HG03575 (cell line): ENCODE results near the gene TMEM248.
"Not testable (repeated sequence)": the region's sequence is repeated elsewhere in the genome, so short reads cannot be mapped to it uniquely, and the experiment has no call there.

Source experiments
- ATAC-seq: cut with Tn5 transposase; IDR thresholded peaks from one replicate; pipeline ENCODE4 v1.9.1; 2021; ENCODE audit not compliant: unreplicated experiment, insufficient number of reproducible peaks, low FRiP score; ENCODE audit errors: extremely low read depth

TMEM248 gene

DNA sequence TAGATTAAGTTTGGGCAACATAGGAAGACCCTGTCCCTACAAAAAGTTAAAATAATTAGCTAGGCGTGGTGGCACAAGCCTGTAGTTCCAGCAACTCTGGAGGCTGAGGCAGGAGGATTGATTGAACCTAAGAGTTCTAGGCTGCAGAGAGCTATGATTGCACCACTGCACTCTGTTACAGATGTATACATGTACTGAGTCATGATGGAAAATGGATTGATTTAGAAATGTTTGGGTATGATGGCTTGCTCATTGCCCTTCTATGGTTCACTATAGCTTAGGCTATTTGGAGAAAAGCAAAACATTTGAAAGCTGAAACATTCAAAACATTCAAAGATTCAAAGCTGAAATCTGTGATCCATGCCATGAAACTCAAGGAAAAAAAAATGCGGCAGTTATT is 58.0 kb downstream of the TMEM248 start:
- not testable (repeated sequence) for ATAC-seq

DNA sequence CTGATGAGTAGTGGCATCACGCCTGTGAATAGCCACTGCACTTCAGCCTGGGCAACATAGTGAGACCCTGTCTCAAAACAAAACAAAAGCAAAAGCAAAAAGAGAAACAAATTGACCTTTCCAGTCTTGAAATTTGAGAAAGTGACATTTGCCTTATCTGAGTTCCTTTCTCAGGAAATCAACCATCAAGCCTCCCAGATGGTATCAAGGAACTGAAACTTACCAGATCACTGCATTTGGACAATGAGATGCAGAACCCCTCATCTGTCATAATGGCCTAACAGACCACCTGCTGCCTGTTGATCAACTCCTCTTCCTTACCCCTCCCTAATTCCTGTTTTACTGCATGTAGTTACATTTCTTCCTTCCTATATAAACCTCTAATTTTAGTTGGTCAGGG is 59.3 kb downstream of the TMEM248 start:
- ATAC-seq: not testable (repeated sequence)

DNA sequence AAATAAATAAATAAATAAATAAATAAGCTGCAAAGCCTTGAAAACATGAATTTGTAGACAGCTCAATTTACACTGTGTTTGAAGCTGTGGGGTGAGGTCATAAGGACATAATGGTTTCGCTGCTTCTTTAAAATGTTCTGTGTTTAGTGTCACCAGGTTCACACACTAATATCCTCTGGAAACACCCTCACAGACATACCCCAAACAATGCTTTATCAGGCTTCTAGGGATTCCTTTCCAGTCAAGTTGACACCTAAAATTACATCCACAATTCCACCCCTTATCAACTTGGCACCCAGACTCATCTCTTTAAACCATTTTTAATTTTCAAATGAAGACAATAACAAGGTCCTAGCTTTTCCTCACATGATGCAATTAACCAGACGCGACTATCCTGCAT is 68.5 kb downstream of the TMEM248 start:
- ATAC-seq: not testable (repeated sequence)

DNA sequence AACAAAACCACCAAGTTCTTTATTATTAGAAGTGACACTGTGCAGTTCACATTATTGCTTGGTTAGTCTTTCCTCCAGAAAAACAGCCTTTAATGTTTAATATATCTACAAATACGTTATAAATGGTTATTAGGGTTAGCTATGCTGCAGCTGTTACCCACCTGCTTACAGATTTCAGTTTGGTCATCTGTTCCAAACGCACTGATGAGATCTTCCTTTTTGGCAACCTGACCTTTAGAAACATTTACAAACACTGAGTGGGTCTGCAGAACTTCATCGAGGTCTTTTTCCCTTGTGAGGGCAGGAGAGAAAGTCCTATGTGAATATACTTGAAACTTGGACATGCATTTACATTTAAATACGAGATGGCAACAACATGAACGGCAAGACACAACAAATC is 73.0 kb downstream of the TMEM248 start:
- ATAC-seq: not testable (repeated sequence)

DNA sequence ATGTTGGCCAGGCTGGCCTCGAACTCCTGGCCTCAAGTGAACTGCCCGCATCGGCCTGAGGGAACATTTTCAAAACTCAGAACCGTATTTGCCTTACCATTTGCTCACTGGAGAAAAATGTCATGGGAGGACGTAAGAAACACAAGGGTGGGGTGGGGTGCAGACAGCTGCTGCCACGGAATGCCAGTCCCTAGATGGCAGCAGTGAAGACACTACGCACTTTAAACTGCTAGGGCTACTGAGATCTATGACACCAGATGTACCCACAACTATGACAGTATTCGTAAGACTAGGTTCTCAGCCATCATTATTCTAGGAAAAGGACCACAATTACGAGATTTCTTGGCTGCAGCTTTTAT is 73.6 kb downstream of the TMEM248 start:
- ATAC-seq: not testable (repeated sequence)

DNA sequence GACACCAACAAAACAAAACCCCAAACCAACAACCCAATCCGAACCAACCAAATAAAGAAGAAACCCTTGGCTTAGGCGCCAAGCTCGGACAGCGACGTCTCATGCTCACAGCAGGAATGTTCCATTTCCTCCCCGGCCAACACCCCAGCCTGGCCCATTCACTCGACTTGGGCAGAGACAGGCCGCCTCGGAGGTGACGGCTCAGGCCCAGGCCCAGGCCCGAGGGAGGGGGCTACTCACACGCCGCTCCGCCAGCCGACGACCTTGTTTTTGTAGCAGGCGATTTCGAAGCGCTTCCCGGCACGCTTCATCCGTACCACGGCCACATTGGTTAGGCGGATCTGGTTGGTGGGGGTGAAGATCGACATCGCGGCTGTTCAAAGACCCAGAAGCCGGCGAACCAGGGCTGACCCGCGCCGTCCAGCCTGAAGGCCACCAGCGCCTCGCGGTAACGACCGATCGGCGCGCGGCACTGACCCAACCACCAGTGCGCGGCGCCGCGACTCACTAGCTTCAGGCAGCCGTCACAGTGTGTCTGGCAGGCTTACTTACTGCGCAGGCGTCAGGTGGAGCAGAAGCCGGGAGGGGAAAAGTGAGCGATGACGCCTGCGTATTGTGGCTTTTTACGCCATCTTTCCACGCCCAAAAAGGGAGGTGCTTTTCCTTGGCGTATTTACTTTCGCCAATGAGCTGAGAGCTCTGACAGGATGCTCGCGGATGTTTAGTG is 74.2 kb downstream of the TMEM248 start, which contains the start of gene SBDS:
Gene SBDS, minus strand, starts transcription at position 537 of the 727 bp plus-strand sequence. Its CDS starts 169 bp downstream, at position 368.
- peak; percentile 32 for ATAC-seq

DNA sequence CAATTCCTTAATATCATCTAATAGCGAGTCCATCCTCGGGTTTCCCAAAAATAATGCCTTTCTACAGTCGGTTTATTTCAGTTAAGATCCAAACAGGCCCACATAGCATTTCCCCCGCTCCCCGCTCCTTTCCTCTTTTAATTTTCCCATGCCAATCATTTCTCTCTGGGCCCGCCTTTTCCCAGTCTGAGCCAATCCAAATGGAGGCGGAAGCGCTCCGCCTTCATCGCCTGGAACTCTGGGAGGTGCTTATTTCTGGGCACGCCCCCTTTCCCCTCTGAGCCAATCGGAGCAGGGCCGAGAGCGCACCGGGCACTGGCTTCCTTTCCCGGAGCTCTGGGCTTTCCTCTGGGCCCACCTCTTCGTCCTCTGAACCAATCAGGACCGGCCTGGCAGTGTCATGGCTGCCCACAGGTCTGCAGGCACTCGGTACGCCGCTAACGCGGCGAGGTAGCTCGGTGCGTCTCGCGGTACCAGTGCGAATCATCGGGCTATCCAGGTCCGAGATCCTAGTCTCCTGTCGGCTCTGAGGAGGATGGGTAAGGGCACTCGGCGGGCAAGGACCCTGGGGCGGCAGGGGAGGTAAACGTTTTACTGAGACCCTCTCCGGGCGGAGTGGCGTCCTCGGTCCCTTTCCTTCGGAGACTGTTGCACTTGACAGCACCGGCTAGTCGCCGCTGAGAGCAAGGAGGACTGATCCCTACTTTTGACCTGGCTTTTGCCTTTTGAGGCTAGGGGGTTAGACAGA is 75.6 kb downstream of the TMEM248 start, which contains the start of gene TYW1:
Gene TYW1, plus strand, starts transcription at position 390 of the 748 bp plus-strand sequence. Its CDS starts 146 bp downstream, at position 536.
- peak; percentile 75 for ATAC-seq

DNA sequence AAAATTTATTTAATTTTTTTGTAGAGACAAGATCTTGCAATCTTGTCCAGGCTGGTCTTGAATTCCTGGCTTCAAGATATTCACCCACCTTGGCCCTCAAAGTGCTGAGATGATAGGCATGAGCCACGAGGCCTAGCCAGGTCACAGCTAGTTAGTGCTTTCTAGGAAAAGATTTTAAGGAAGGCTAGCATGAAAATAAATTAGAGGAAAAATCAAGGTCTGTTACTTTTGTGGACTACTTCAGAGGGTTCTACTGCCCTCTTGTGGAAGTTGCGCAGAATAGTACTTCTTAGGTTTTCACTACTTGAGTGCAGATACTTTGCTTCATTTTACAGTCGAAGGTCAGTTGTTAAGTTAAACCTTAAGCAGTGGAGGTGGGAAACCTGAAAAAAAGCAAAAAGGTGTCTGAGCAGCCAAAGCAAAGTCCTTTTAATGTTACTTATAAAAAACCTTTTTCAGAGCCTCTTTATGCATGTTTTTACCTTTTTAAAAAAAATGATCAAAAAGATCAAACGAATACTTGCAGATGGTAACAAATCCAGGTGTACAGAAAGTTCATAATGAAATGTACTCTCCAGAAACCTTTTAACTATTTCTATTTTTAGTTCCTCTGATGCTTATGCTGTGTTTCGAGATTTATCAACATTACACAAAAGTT is 79.7 kb downstream of the TMEM248 start:
- not testable (repeated sequence) for ATAC-seq

DNA sequence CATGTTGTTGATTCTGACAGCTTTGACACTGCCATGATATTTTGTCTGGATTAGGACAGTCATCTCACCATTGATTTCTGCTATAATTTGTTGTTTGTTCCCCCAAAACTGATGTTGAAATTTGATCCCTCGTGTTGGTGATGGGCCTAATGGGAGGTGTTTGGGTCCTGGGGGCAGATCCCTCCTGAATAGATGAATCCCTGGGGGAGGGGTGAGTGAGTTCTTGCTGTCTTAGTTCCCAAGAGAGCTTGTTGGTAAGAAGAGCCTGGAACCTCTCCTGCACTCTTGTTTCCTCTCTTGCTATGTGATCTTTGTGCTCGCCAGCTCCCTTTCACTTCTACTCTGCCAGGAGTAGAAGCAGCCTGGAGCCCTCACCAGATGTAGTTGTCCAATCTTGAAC is 83.1 kb downstream of the TMEM248 start:
- ATAC-seq: not testable (repeated sequence)

DNA sequence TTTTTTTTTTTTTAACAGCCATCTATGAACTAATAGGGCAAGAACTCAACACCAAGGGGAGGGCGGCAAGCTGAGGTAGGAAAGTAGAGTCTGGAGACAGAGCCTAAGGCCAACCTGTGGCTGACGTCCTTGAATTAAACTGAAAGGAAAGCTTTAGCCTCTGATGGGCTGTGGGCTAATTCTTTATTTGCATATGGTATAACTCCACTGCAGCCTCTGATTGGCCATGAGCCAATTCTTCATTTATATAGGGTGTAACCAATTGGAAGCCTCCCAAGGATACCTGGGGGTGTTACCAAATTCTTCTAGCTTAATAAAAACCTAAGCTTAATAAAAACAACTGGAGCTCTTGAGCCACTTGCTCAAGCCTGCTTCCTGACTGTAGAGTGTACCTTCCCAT is 85.9 kb downstream of the TMEM248 start:
- no peak for ATAC-seq
